Activated T-cell treated with anti-CD3 and anti-CD28 coated beads, Interleukin-2, amount 50 U/mL, for 4 hours (primary cell): ENCODE data around the gene MARS2. TPM values are rescaled to one million over a fixed set of nuclear protein-coding genes. Genes with fewer than 3 reads are reported as not detected.
"Not testable (repeated sequence)": the region's sequence is repeated elsewhere in the genome, so short reads cannot be mapped to it uniquely, and the experiment has no call there.

ENCODE experiments used
- ATAC-seq, 2 donors: fragments of 200-7000 bp; cut with Tn5 transposase; one replicate each; pipeline ENCODE4 v1.10.0; 2021
- DNase-seq: peaks from one replicate; pipeline ENCODE4 v3.0.0-alpha.2; 2020
- H3K27me3 Mint-ChIP-seq: one replicate; pipeline ENCODE4 v1.8.0; 2021; ENCODE audit warnings: low read depth, mixed read lengths
- H3K36me3 Mint-ChIP-seq: one replicate; pipeline ENCODE4 v1.8.0; 2022; ENCODE audit warnings: mixed read lengths; ENCODE audit not compliant: insufficient read depth
- H3K4me1 Mint-ChIP-seq: one replicate; pipeline ENCODE4 v1.8.0; 2021; ENCODE audit warnings: low read depth, mixed read lengths
- H3K4me3 Mint-ChIP-seq: one replicate; pipeline ENCODE4 v1.8.0; 2021; ENCODE audit warnings: mild to moderate bottlenecking, moderate library complexity, mixed read lengths
- H3K9me3 Mint-ChIP-seq: one replicate; pipeline ENCODE4 v1.8.0; 2021; ENCODE audit warnings: mixed read lengths
- total RNA-seq, 3 donors: library from RNA; stranded (reverse); gene quantifications; one replicate each; pipeline ENCODE4 v1.2.1, GENCODE V29; 2021

MARS2 gene
- total RNA-seq, 3 donors from 2014 or later = 32.4 to 36.9 (median 34.7) TPM

DNA sequence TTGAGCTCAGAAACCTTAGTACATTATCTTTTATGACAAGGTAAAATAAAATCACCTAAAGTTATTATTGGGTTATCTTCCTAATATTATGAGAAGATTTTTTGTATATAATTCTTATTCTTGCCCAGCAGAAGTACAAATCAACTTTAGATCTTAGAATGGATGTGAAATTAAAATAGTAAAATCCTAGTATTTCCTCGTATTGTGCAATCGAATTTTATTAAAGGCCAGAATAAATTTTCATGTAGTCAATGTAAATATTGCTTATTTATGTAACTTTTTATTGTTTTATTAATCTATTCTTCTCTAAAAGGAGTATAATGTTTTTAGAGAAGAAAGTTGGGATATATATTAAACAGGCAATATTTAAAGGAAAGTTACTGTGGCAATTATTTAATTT is 12.7 kb downstream of the MARS2 start:
- ATAC-seq = no peak
- Mint-ChIP-seq H3K27me3 (no peaks in the 10 kb centered on the region), H3K4me1 (peaks cover 5% of the 10 kb centered on the region), H3K9me3 (no peaks in the 10 kb centered on the region), H3K36me3 (peaks cover 12% of the 10 kb centered on the region), H3K4me3 (no peak overlapping the region)
- no peak for DNase-seq

- DNase-seq = no peak
- peaks cover 2% of the 10 kb centered on the region for H3K36me3 Mint-ChIP-seq
- no peak for ATAC-seq
- H3K9me3 Mint-ChIP-seq = peaks cover 7% of the 10 kb centered on the region
- H3K27me3 Mint-ChIP-seq = peaks cover 2% of the 10 kb centered on the region
- no peak overlapping the region for H3K4me3 Mint-ChIP-seq
- H3K4me1 Mint-ChIP-seq = no peaks in the 10 kb centered on the region
Observed at GRCh38 chr2:197727011-197727410, 21.8 kb downstream of the MARS2 start.

DNA sequence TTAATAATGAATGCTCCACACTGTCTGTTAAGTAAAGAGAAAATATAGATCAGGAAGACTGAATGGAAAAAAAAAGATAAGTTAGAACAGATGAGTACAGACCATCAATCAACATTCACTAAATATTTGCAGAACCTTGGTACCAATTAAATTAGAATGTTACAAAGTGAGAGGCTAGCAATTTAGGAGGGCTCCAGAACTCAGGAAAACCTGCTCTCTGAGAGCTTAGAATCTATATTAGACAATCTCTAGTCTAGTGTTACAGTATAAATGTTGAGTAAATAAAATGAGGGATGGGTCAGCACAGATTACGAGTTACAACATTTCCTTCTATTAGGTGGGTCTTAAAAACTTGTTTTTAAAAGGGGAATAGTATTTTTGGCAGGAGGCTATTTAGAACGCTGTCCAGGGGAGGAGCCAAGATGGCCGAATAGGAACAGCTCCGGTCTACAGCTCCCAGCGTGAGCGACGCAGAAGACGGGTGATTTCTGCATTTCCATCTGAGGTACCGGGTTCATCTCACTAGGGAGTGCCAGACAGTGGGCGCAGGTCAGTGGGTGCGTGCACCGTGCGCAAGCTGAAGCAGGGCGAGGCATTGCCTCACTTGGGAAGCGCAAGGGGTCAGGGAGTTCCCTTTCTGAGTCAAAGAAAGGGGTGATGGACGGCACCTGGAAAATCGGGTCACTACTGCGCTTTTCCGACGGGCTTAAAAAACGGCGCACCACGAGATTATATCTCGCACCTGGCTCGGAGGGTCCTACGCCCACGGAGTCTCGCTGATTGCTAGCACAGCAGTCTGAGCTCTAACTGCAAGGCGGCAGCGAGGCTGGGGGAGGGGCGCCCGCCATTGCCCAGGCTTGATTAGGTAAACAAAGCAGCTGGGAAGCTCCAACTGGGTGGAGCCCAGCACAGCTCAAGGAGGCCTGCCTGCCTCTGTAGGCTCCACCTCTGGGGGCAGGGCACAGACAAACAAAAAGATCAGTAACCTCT is 23.7 kb downstream of the MARS2 start:
- ATAC-seq, H3K9me3 Mint-ChIP-seq, H3K36me3 Mint-ChIP-seq, DNase-seq, H3K4me1 Mint-ChIP-seq, H3K27me3 Mint-ChIP-seq, H3K4me3 Mint-ChIP-seq: not testable (repeated sequence)

DNA sequence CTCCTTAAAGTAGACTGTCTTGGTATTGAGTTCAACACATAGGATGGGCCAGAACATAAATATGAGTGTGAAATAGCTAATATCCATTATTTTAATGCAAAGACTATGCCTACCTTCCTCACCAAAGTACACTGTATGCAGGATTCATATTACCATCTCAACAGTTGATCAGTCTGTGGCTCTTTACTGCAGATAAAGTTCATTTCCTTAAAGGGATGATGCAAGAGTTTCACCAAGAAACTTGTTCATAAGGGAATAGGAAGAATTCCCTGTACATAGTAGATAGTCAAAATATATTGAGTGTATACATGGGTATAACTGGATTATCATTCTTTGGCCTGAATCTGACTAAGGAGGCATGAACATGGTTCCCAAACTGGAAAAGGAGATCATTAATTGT is 35.0 kb downstream of the MARS2 start:
- no peak for DNase-seq
- Mint-ChIP-seq H3K9me3 (peaks cover 3% of the 10 kb centered on the region), H3K4me3 (no peak overlapping the region), H3K4me1 (no peaks in the 10 kb centered on the region), H3K36me3 (no peaks in the 10 kb centered on the region), H3K27me3 (peaks cover 16% of the 10 kb centered on the region)
- no peak for ATAC-seq

Other genes starting within 250 kb of the MARS2 start
- gene HSPD1, start 205.5 kb upstream of the MARS2 start, total RNA-seq = 1,000 to 10,000 TPM; 1,165 to 1,393 (median 1,366) TPM
- gene HSPE1, start 205.0 kb upstream of the MARS2 start, total RNA-seq = 100 to 1,000 TPM; 452 to 521 (median 492) TPM
- 10 to 100 TPM; 23.5 to 28.1 (median 23.8) TPM for gene MOB4, start 189.3 kb upstream of the MARS2 start, total RNA-seq
- gene RFTN2, start 29.8 kb upstream of the MARS2 start, total RNA-seq = not detected
- gene BOLL, start 80.0 kb downstream of the MARS2 start, total RNA-seq = not detected
- 1 to 10 TPM in 2 of 3 donors, under 1 TPM in 1; 0.94 to 1.8 (median 1.2) TPM for gene PLCL1, start 99.2 kb downstream of the MARS2 start, total RNA-seq